SK-N-SH (cell line): ENCODE results near the gene ULBP1.

ENCODE experiments used
- CHD2 ChIP-seq: fragments of 150-350 bp; IDR thresholded peaks from 2 replicates; pipeline ENCODE4 v1.6.1; 2018; ENCODE audit warnings: low read length; ENCODE audit not compliant: partially characterized antibody
- CTCF ChIP-seq: fragments of 200-600 bp; sonication (generic); IDR thresholded peaks from 2 replicates; pipeline ENCODE4 v1.6.1; 2017; ENCODE audit warnings: antibody characterized with exemption, mild to moderate bottlenecking, moderate library complexity
- EP300 ChIP-seq, 2 experiments: IDR thresholded peaks; 2 replicates each; pipeline versions ENCODE4 v1.4.0 to v1.6.1; 2012; ENCODE audit warnings: borderline replicate concordance in 1 of 2, low read depth in 1 of 2, low read length in 1 of 2
- FOXJ3 ChIP-seq: sonication (generic); formaldehyde crosslinking; IDR thresholded peaks from 2 replicates; pipeline ENCODE4 v1.5.1; 2020; ENCODE audit warnings: mild to moderate bottlenecking, missing genetic modification reagents
- NFIC ChIP-seq: IDR thresholded peaks from 2 replicates; pipeline ENCODE4 v1.4.0; 2012; ENCODE audit warnings: borderline replicate concordance
- TAF1 ChIP-seq: IDR thresholded peaks from 2 replicates; pipeline ENCODE4 v1.6.1; 2012; ENCODE audit warnings: low read depth, mild to moderate bottlenecking, low read length, moderate library complexity, borderline replicate concordance
- TEAD4 ChIP-seq: IDR thresholded peaks from 2 replicates; pipeline ENCODE4 v1.4.0; 2012; ENCODE audit warnings: mild to moderate bottlenecking, borderline replicate concordance; ENCODE audit not compliant: insufficient read depth
- ZBTB33 ChIP-seq: IDR thresholded peaks from 2 replicates; pipeline ENCODE4 v1.4.0; 2012; ENCODE audit warnings: low read depth, borderline replicate concordance
- TF ChIP-seq, protein P1 (sequence below): IDR thresholded peaks from 2 replicates; pipeline ENCODE4 v1.4.0; 2012; ENCODE audit warnings: low read depth, borderline replicate concordance
- TF ChIP-seq, protein P2 (sequence below): IDR thresholded peaks from 2 replicates; pipeline ENCODE4 v1.4.0; 2012; ENCODE audit warnings: low read depth

DNA sequence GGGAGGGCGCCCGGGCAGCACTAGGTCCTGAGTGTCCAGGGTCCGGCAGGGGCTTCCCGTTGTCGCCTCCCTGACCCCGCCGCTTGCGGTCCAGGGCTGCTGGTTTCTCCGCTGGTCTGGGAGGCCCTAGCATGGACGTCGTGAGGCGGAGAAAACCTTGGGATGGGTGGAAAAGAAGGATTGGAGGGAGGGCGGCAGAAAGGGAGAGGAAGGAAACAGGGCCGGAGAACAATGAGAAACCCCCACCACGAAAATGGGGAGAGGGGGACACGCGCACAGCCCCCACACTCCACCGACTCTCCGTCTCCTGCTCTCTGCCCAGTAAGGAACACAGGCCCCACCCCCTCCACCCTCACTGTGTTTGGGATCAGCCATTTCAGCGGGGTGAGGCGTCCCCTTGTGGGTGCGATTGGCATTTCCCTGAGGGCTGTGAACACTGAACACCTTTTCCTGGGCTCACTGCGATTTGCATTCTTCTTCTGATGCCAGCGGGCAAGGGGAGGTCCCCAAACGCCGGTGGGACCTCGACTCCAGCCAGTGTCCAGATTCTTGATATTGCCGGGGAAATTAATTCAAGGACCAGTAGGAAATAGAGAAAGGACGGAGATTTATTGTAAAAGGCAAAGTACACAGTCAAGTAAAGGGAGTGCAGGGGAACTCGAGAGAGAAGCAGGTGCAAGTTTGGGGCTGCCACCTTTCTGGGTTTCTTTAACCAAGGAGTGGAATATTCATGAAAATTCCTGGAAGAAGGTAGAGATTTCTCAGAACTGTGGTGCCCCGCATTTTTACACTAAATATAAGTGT, 37.6 kb upstream of the ULBP1 start:
- peak; percentile 73 for TF ChIP-seq CTCF
- TF ChIP-seq, protein P1, sequence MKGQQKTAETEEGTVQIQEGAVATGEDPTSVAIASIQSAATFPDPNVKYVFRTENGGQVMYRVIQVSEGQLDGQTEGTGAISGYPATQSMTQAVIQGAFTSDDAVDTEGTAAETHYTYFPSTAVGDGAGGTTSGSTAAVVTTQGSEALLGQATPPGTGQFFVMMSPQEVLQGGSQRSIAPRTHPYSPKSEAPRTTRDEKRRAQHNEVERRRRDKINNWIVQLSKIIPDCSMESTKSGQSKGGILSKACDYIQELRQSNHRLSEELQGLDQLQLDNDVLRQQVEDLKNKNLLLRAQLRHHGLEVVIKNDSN: no peak
- no peak for TF ChIP-seq TAF1
- no peak for TF ChIP-seq EP300 (IDR thresholded peaks at IDR 0.05; ENCODE audit: borderline replicate concordance in 1 of 2, low read depth in 1 of 2, low read length in 1 of 2)
- TF ChIP-seq, protein P2, sequence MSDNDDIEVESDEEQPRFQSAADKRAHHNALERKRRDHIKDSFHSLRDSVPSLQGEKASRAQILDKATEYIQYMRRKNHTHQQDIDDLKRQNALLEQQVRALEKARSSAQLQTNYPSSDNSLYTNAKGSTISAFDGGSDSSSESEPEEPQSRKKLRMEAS: no peak
- TF ChIP-seq TEAD4: no peak
- no peak for TF ChIP-seq CHD2
- no peak for TF ChIP-seq ZBTB33
- TF ChIP-seq NFIC: no peak
- TF ChIP-seq FOXJ3 (CRISPR knock-in tag): no peak
